IMR-90 (cell line): ENCODE measurements around the gene EBLN1. TPM values are rescaled to one million over a fixed set of nuclear protein-coding genes. Genes with fewer than 3 reads are reported as not detected.
A peak's percentile ranks its signal among the peaks of the same experiment; 100 is the strongest.

Source experiments
- ATAC-seq: fragments of 200-7000 bp; cut with Tn5 transposase; 2 replicates; pipeline ENCODE4 v1.9.1; 2020; ENCODE audit warnings: low read depth, mild to moderate bottlenecking, moderate library complexity
- BruUV-seq: library from RNA; stranded (reverse); fragments of 400-500 nt; replicated peaks from 2 replicates; lab custom pipeline; 2021; lab: Mats Ljungman, UMichigan
- CTCF ChIA-PET: fragments of 300-600 bp; formaldehyde crosslinking; extraction: SDS; loops from one replicate; lab custom pipeline; 2021; ENCODE audit warnings: antibody characterized with exemption; lab: Yijun Ruan, JAX
- POLR2A ChIA-PET: fragments of 300-600 bp; sonication (Branson Sonifier 250); formaldehyde crosslinking; loops from one replicate; lab custom pipeline; 2022; ENCODE audit warnings: antibody characterized with exemption; ENCODE audit not compliant: unreplicated experiment; lab: Charles Lee
- DNase-seq: peaks from one replicate; pipeline ENCODE4 v3.0.0; 2013
- H2AFZ ChIP-seq: replicated peaks from 2 replicates; pipeline ENCODE3; 2013; ENCODE audit warnings: low read length, mild to moderate bottlenecking; ENCODE audit not compliant: poor library complexity
- H2AK5ac ChIP-seq: 2 replicates; pipeline ENCODE4 v1.6.1; 2013; ENCODE audit warnings: low read depth, low read length, inconsistent platforms
- H2AK9ac ChIP-seq: replicated peaks from 2 replicates; pipeline ENCODE3; 2013; ENCODE audit warnings: mild to moderate bottlenecking, low read depth, low read length, moderate library complexity; ENCODE audit not compliant: poor library complexity
- H2BK120ac ChIP-seq: 2 replicates; pipeline ENCODE4 v1.6.1; 2013; ENCODE audit warnings: low read depth, low read length, inconsistent platforms
- H2BK15ac ChIP-seq: 3 replicates; pipeline ENCODE4 v1.6.1; 2013; ENCODE audit warnings: low read depth, low read length, inconsistent platforms
- H2BK20ac ChIP-seq: 2 replicates; pipeline ENCODE4 v1.6.1; 2013; ENCODE audit warnings: low read depth, mild to moderate bottlenecking, inconsistent platforms, low read length, moderate library complexity
- H2BK5ac ChIP-seq: 2 replicates; pipeline ENCODE4 v1.6.1; 2013; ENCODE audit warnings: mild to moderate bottlenecking, low read depth, low read length, inconsistent platforms; ENCODE audit not compliant: poor library complexity, severe bottlenecking
- H3K14ac ChIP-seq: replicated peaks from 2 replicates; pipeline ENCODE4 v1.6.1; 2013; ENCODE audit warnings: low read depth, low read length, inconsistent platforms
- H3K18ac ChIP-seq: 2 replicates; pipeline ENCODE4 v1.6.1; 2013; ENCODE audit warnings: low read depth, low read length, control low read depth
- H3K23ac ChIP-seq: 2 replicates; pipeline ENCODE4 v1.6.1; 2013; ENCODE audit warnings: low read depth, low read length, inconsistent platforms
- H3K27ac ChIP-seq: 2 replicates; pipeline ENCODE4 v1.5.1; 2013; ENCODE audit warnings: mild to moderate bottlenecking, control low read depth, low read length; ENCODE audit not compliant: insufficient read depth
- H3K27me3 ChIP-seq: 2 replicates; pipeline ENCODE4 v1.6.1; 2013; ENCODE audit warnings: low read length; ENCODE audit not compliant: control insufficient read depth, insufficient read depth
- H3K36me3 ChIP-seq: 2 replicates; pipeline ENCODE4 v1.6.1; 2013; ENCODE audit warnings: low read length, mixed read lengths; ENCODE audit not compliant: control insufficient read depth, insufficient read depth
- H3K4ac ChIP-seq: 2 replicates; pipeline ENCODE4 v1.6.1; 2013; ENCODE audit warnings: low read depth, low read length, inconsistent platforms
- H3K4me1 ChIP-seq: 2 replicates; pipeline ENCODE4 v1.6.1; 2013; ENCODE audit warnings: low read length, mixed read lengths; ENCODE audit not compliant: control insufficient read depth, insufficient read depth
- H3K4me2 ChIP-seq: 2 replicates; pipeline ENCODE4 v1.6.1; 2013; ENCODE audit warnings: low read depth, mild to moderate bottlenecking, control low read depth, low read length, moderate library complexity
- H3K4me3 ChIP-seq: 2 replicates; pipeline ENCODE4 v1.5.1; 2013; ENCODE audit warnings: low read depth, mild to moderate bottlenecking, control low read depth, low read length, moderate library complexity; ENCODE audit not compliant: insufficient read depth
- H3K56ac ChIP-seq: 2 replicates; pipeline ENCODE4 v1.6.1; 2013; ENCODE audit warnings: low read length, inconsistent platforms; ENCODE audit not compliant: insufficient read depth; ENCODE audit errors: extremely low read depth
- H3K79me1 ChIP-seq, 2 experiments: 2 replicates each; pipeline ENCODE4 v1.6.1; 2013; ENCODE audit warnings: low read length in 2 of 2, inconsistent platforms in 1 of 2, low read depth in 1 of 2
- H3K9ac ChIP-seq: 2 replicates; pipeline ENCODE4 v1.6.1; 2013; ENCODE audit warnings: low read depth, low read length, control low read depth
- H3K9me1 ChIP-seq: 2 replicates; pipeline ENCODE4 v1.6.1; 2013; ENCODE audit warnings: low read length, inconsistent platforms; ENCODE audit not compliant: insufficient read depth
- H3K9me3 ChIP-seq: 2 replicates; pipeline ENCODE4 v1.6.1; 2013; ENCODE audit warnings: low read length; ENCODE audit not compliant: control insufficient read depth, insufficient read depth
- H4K20me1 ChIP-seq: 2 replicates; pipeline ENCODE4 v1.6.1; 2013; ENCODE audit warnings: low read length, inconsistent platforms; ENCODE audit not compliant: insufficient read depth
- H4K5ac ChIP-seq: 2 replicates; pipeline ENCODE4 v1.6.1; 2013; ENCODE audit warnings: mild to moderate bottlenecking, low read depth, low read length, control low read depth
- H4K8ac ChIP-seq, 2 experiments: 2 replicates each; pipeline ENCODE4 v1.6.1; 2013; ENCODE audit warnings: low read depth in 2 of 2, low read length in 2 of 2, control low read depth in 1 of 2, inconsistent platforms in 1 of 2
- H4K91ac ChIP-seq: 2 replicates; pipeline ENCODE4 v1.6.1; 2013; ENCODE audit warnings: low read depth, low read length, inconsistent platforms; ENCODE audit not compliant: insufficient read depth
- MAFK ChIP-seq: IDR thresholded peaks from 2 replicates; pipeline ENCODE4 v1.6.1; 2012; ENCODE audit warnings: low read depth, low read length, improper control_type of control experiment
- WGBS, 2 experiments: methylation state at CpG; one replicate each; pipeline versions ENCODE4 v1.1.5 to v1.1.7; 2013; ENCODE audit warnings: missing lambda C conversion rate in 2 of 2; ENCODE audit not compliant: insufficient read length in 1 of 2; ENCODE audit errors: extremely low coverage in 2 of 2; 5-methylcytosine and 5-hydroxymethylcytosine counted together
- dilution Hi-C: fragments of 300-500 bp; cut with HindIII; formaldehyde crosslinking; loops from one replicate; pipeline ENCODE4 v1.14.3; 2018; ENCODE audit warnings: low sequenced_read_pairs; ENCODE audit not compliant: unreplicated experiment
- in situ Hi-C: fragments of 300-500 bp; cut with MboI; formaldehyde crosslinking; loops from 3 replicates; pipeline ENCODE4 v1.14.3; 2019; ENCODE audit warnings: low sequenced_read_pairs, inconsistent platforms, mixed read lengths
- intact Hi-C: fragments of 100-400 bp; cut with micrococcal nuclease; formaldehyde crosslinking; loops from 2 replicates; pipeline ENCODE4 v1.10.0; 2022
- polyA plus RNA-seq, 3 experiments: library from polyadenylated mRNA; depleted of rRNA; stranded (reverse); fragments of >200 nt; gene quantifications; 2 replicates each; pipeline ENCODE4 v1.2.3, GENCODE V29; 2012; ENCODE audit warnings: low replicate concordance in 1 of 3
- total RNA-seq: library from RNA; depleted of rRNA; stranded (reverse); fragments of >200 nt; gene quantifications from 2 replicates; pipeline ENCODE4 v1.2.3, GENCODE V29; 2012
- TF ChIP-seq, protein P1 (sequence below): fragments of 150-350 bp; IDR thresholded peaks from 2 replicates; pipeline ENCODE4 v1.6.1; 2016; ENCODE audit warnings: low read depth, mild to moderate bottlenecking, low read length, moderate library complexity, borderline replicate concordance

The EBLN1 gene
- total and polyA plus RNA-seq, 2 of the 4 experiments (the other 2 are of a cell fraction): not detected

DNA sequence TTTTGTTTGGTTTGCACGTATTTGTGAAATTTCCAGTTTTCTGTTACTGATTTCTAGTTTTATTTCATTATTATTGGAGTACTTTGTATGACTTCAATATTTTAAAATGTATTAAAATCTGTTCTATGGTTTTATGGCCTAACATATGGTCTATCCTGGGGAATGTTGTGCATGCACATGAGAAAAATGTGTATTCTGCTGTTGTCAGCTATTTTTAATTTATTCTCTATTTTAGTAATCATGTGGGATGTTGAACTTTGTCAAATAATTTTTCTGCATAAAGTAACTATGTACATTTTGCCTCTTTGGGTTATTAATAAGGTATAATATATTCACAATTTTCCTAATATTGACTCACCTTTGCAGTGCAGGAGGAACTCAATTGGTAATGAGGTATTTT, 46.7 kb downstream of the EBLN1 start:
- DNase-seq: no peak
- H2BK20ac ChIP-seq: no peak overlapping the region
- in situ Hi-C loops (no loop called here), dilution Hi-C loops (no loop called here), intact Hi-C loops (no loop called here)
- no peaks in the 10 kb centered on the region for H3K36me3 ChIP-seq
- ATAC-seq: no peak
- no peak overlapping the region for H3K27ac ChIP-seq
- H3K18ac ChIP-seq: no peak overlapping the region
- POLR2A ChIA-PET: no interaction called here
- H3K4me1 ChIP-seq: no peaks in the 10 kb centered on the region
- H3K4me2 ChIP-seq: no peak overlapping the region
- no peak overlapping the region for H3K14ac ChIP-seq
- H3K23ac ChIP-seq: no peak overlapping the region
- H4K5ac ChIP-seq: no peak overlapping the region
- no peak overlapping the region for H3K4me3 ChIP-seq
- no peaks in the 10 kb centered on the region for H3K9me1 ChIP-seq
- no peaks in the 10 kb centered on the region for H3K79me1 ChIP-seq
- no peak overlapping the region for H3K56ac ChIP-seq
- H2AK5ac ChIP-seq: no peak overlapping the region
- no peak overlapping the region for H4K8ac ChIP-seq
- H3K27me3 ChIP-seq: no peaks in the 10 kb centered on the region
- H4K91ac ChIP-seq: no peak overlapping the region
- no CpG with 5 or more reads among the region's 1 CpG for WGBS, 2 experiments
- no peak overlapping the region for H2BK5ac ChIP-seq
- no peak overlapping the region for H2AK9ac ChIP-seq
- BruUV-seq: no TSS peak
- no peaks in the 10 kb centered on the region for H4K20me1 ChIP-seq
- no peak overlapping the region for H3K9ac ChIP-seq
- CTCF ChIA-PET: no interaction called here
- H3K4ac ChIP-seq: no peak overlapping the region
- H2AFZ ChIP-seq: no peak overlapping the region
- no peaks in the 10 kb centered on the region for H3K9me3 ChIP-seq
- no peak overlapping the region for H2BK120ac ChIP-seq
- H2BK15ac ChIP-seq: no peak overlapping the region
- peak; percentile 87 for TF ChIP-seq MAFK
- TF ChIP-seq, protein P1, sequence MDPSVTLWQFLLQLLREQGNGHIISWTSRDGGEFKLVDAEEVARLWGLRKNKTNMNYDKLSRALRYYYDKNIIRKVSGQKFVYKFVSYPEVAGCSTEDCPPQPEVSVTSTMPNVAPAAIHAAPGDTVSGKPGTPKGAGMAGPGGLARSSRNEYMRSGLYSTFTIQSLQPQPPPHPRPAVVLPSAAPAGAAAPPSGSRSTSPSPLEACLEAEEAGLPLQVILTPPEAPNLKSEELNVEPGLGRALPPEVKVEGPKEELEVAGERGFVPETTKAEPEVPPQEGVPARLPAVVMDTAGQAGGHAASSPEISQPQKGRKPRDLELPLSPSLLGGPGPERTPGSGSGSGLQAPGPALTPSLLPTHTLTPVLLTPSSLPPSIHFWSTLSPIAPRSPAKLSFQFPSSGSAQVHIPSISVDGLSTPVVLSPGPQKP: no peak
